ENCODE data around the gene SAMHD1.
"Not testable (repeated sequence)": the region's sequence is repeated elsewhere in the genome, so short reads cannot be mapped to it uniquely, and the experiment has no call there.

Gene SAMHD1

DNA sequence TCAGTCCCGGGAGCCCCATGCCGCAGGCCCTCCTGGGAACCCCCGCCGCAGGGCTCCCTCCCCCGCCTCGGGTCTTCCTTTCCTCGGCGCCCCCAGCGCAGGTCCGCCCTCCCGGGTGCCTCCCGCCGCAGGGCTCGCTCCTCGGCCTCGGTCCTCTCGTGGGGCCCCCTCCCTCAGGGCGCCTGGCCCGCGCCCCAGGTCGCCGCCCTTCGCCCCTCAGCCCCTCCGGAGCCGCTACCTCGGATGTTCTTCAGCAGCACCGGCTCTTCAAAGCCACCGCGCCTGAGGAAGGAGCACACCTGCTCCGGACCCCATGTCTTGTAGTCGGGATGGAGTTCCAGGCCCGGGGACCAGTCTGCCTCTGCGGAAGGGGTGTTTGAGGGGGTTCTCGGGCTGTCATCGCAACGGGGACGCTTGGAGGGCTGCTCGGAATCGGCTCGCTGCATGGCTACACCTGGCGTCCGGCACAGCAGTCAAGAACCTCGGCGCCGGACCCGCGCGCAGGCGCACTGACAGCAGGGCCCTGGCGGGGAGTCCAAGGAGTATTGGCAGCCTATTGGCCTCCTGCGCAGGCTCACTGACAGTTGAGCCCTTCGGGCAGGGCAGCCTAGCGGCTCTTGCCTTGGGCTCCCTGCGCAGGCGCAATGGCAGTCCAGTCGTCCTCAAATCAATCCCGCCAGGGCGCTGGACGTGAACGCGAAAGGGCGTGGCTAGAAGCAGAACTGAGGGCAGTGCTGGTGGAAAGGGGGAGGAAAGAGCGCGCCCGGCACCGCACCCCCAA, at the start of gene SAMHD1:
Gene SAMHD1 (minus strand): TSS at position 511 of the 781 bp plus-strand sequence. CDS start 65 bp downstream, at position 446.
- peak; percentile 96 for DNase-seq

DNA sequence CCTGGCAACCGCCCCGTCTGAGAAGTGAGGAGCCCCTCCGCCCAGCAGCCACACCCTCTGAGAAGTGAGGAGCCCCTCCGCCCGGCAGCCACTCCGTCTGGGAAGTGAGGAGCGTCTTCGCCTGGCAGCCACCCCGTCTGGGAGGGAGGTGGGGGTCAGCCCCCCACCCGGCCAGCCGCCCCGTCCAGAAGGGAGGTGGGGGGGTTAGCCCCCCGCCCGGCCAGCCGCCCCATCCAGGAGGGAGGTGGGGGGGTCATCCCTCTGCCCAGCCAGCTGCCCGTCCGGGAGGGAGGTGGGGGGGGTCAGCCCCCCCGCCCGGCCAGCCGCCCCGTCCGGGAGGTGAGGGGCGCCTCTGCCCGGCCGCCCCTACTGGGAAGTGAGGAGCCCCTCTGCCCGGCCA, 48.7 kb upstream of the SAMHD1 start:
- DNase-seq = not testable (repeated sequence)

DNA sequence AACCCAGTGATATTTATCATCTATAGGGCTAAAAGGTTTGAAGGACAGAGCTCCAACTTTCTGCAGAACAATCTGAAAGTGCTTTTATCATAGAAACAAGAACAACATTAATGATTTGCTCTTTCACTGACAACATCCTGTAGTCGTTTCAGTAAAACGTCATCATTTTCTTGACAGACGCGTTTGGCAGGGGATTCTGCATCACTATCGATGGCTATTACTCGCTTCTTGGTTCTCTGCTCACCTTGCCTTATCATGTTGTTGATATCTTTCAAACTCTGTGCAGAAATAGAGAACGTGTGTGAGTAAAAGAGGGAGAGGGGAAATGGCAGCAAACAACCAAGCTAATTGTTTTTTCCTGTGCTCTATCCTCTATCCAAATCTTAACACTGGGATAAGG, 47.1 kb upstream of the SAMHD1 start:
- DNase-seq = no peak

- no peak for DNase-seq
These were observed 45.6 kb upstream of the SAMHD1 start for GRCh38 chr20:36997121-36997520.

- not testable (repeated sequence) for DNase-seq
These were observed 42.7 kb upstream of the SAMHD1 start for GRCh38 chr20:36994221-36994620.

GRCh38 chr20:36992802-36993334, 41.4 kb upstream of the SAMHD1 start:
- no peak for DNase-seq

DNA sequence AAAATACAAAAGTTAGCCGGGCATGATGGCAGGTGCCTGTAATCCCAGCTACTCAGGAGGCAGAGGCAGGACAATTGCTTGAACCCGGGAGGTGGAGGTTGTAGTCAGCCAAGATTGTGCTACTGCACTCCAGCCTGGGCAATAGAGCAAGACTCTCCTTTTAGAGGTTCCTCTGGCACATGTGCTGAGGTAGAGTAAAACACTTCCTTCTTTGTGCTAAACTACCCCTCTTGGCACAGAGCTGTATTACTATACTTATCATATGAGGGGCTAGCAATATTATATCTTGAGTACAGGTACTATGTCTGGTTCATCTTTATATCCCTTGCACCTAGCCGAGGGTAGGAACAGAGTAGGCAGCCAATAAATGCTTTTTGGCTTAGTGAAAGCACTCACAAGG, 40.2 kb upstream of the SAMHD1 start:
- no peak for DNase-seq

DNA sequence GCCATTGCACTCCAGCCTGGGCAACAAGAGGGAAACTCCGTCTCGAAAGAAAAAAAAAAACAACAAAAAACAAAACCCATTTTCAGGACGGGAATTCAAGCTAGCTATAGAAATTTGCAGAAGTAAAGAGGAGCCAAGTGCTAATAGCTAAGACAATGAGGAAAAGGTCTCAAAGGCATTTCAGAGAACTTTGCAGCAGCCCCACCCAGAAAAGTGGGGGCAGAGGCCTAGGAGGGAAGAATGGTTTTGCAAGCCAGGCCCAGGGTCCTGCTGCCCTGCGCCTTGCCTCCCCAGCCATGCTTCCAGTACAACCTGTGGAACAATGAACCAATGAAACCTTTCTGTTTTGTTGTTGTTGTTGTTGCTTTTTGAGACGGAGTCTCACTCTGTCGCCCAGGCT, 38.3 kb upstream of the SAMHD1 start:
- DNase-seq = no peak

DNA sequence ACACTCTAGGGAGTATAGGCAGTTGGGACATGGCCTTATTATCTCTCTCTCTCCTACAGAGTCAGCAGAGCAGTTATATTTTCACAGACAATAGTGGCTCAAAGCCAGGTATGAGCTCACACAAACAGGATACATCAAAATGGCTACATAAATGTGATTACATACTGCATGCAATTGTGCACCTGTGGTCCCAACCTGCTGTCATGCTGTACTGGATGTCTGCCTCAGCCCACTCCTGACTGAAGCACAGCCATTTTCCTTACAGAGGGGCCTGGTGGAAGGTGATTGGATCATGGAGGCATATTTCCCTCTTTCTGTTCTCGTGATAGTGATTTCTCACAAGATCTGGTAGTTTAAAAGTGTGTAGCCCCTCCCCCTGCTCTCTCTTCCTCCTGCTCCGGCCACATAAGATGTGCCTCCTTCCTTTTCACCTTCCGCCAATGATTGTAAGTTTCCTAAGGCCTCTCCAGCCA, 37.0 kb upstream of the SAMHD1 start:
- no peak for DNase-seq

DNA sequence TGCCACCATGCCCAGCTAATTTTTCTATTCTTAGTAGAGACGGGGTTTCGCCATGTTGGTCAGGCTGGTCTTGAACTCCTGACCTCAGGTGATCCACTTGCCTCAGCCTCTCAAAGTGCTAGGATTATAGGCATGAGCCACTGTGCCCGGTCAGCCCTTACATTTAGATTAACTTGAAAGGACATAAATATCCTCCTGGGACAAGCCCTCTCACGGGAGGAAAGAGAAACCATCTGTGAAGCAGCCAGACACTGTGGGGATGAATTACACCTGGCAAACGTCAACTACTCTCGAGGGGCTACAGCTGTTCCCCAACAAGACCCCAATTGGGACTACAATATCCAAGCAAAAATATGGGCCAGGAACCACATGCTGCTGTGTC, 32.7 kb upstream of the SAMHD1 start:
- no peak for DNase-seq

DNA sequence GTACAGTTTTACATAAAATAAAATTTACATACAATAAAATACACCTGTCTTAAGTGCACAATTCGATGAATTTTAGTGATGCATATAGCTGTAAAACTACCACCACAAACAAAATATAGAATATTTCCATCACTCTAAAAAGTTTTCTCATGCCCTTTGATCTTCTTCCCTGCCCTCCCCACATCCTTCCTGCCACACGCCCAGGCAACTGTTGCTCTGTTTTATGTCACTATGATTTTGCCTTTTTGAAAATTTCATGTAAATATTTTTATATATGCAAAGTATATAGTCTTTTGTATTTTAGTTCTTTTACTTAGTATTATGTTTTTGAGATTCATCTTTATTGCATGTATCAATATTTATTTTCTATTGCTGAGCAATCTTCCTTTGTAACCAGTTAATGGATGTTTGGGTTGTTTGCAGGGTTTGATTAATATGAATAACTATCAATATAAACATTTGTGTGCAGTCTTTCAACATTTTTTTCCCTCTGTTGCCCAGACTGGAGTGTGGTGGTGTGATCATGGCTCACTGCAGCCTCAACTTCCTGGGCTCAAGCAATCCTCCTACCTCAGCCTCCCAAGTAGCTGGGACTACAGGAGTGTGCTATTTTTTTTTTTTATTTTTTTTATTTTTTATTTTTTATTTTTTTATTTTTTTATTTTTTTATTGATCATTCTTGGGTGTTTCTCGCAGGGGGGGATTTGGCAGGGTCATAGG, 23.8 kb upstream of the SAMHD1 start:
- no peak for DNase-seq

DNA sequence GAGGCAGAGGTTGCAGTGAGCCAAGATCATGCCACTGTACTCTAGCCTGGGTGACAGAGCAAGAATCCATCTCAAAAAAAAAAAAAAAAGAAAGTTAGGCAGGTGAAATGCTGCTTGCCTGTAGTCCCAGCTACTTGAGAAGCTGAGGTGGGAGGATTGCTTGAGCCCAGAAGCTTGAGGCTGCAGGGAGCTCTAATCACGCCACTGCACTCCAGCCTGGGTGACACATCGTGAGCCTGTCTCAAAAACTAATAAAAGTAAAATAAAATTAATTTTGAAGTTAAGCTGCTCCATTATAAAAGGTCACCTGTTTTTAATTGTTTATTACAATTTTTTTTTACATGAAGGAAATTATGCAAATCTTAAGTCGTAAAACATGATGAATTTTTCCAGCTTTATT, 23.2 kb upstream of the SAMHD1 start:
- DNase-seq = no peak

- no peak for DNase-seq
These were observed 19.6 kb upstream of the SAMHD1 start for GRCh38 chr20:36971103-36971502.

- DNase-seq = no peak
These were observed 18.1 kb upstream of the SAMHD1 start for GRCh38 chr20:36969478-36970186.

- DNase-seq = no peak
These were observed 17.5 kb upstream of the SAMHD1 start for GRCh38 chr20:36969051-36969450.

DNA sequence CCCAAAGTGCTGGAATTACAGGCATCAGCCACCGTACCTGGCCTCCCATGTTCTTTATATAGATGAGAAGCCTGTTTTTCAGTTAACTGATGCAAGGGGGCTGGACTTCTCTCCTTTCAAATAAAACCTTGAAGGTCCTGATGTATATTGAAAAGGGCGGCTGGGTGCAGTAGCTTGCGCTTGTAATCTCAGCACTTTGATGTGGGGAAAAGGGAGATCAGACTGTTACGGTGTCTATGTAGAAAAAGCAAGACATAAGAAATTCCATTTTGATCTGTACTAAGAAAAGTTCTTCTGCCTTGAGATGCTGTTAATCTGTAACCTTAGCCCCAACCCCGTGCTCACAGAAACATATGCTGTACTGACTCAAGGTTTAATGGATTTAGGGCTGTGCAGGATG, 16.1 kb upstream of the SAMHD1 start:
- no peak for DNase-seq

GRCh38 chr20:36966965-36967364, 15.5 kb upstream of the SAMHD1 start:
- not testable (repeated sequence) for DNase-seq

GRCh38 chr20:36962354-36962941, 10.9 kb upstream of the SAMHD1 start:
- not testable (repeated sequence) for DNase-seq

GRCh38 chr20:36959242-36959641, 7.7 kb upstream of the SAMHD1 start:
- no peak for DNase-seq

GRCh38 chr20:36957875-36958667, 6.6 kb upstream of the SAMHD1 start:
- no peak for DNase-seq

DNA sequence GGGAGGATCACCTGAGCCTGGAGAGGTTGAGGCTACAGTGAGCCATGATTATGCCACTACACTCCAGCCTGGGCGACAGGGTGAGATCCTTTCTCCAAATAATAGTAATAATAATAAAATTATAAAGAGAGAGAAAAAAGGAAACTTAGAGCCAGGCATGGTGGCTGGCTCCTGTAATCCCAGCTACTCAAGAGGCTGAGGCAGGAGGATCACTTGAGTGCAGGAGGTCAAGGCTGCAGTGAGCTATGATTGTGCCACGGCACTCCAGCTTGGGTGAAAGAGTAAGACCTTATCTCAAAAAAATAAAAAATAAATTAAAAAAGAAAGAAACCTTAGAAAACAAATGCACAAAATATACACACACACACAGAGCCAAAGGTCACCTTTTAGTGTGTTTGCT, 5.2 kb upstream of the SAMHD1 start:
- DNase-seq = no peak

- no peak for DNase-seq
These were observed 4.5 kb upstream of the SAMHD1 start for GRCh38 chr20:36956016-36956415.
